Peyer's patch (tissue), 4 donors: ENCODE measurements around the gene HAUS1. TPM values are rescaled to one million over a fixed set of nuclear protein-coding genes. Genes with fewer than 3 reads are reported as not detected.

Source experiments
- DNase-seq, 3 donors: peaks; one replicate each; pipeline ENCODE4 v3.0.0-alpha.2; 2017 to 2019
- H3K27ac ChIP-seq, 4 donors: fragments of 200-600 bp; sonication (generic); one replicate each; pipeline ENCODE4 v1.5.1; 2016 to 2019
- H3K27me3 ChIP-seq, 2 donors: fragments of 200-600 bp; sonication (generic); one replicate each; pipeline ENCODE4 v1.5.1; 2019
- H3K36me3 ChIP-seq, 3 donors: fragments of 200-600 bp; sonication (generic); one replicate each; pipeline ENCODE4 v1.5.1; 2016 to 2019
- H3K4me1 ChIP-seq, 4 donors: fragments of 200-600 bp; sonication (generic); one replicate each; pipeline ENCODE4 v1.5.1; 2016 to 2019
- H3K4me3 ChIP-seq, 4 donors: fragments of 200-600 bp; sonication (generic); 1 replicate in 3 of 4; 2 replicates in 1 of 4; pipeline ENCODE4 v1.5.1; 2016 to 2019; ENCODE audit warnings: mild to moderate bottlenecking in 1 of 4
- H3K9me3 ChIP-seq, 4 donors: fragments of 200-600 bp; sonication (generic); one replicate each; pipeline ENCODE4 v1.5.1; 2016 to 2019; ENCODE audit warnings: mild to moderate bottlenecking in 1 of 4
- POLR2A ChIP-seq, 2 donors: fragments of 450-650 bp; IDR thresholded peaks; one replicate each; pipeline ENCODE4 v1.5.1; 2017; ENCODE audit warnings: antibody characterized with exemption in 2 of 2, mild to moderate bottlenecking in 2 of 2, moderate library complexity in 2 of 2
- total RNA-seq, 4 donors: library from RNA; depleted of rRNA; stranded (reverse); fragments of >200 nt; gene quantifications; one replicate each; pipeline ENCODE4 v1.1.0, GENCODE V29; 2016
- TF ChIP-seq, protein P1 (sequence below), 6 experiments: fragments of 450-650 bp in 4 of 6; fragments of 200-600 bp in 2 of 6; sonication (generic) in 1 of 6; IDR thresholded peaks; one replicate each; pipeline ENCODE4 v1.5.1; 2017 to 2019; ENCODE audit warnings: antibody characterized with exemption in 6 of 6, mild to moderate bottlenecking in 3 of 6, moderate library complexity in 1 of 6

The HAUS1 gene
- total RNA-seq, 4 donors from 2014 or later = 24.1 to 54.8 (median 37.3) TPM

DNA sequence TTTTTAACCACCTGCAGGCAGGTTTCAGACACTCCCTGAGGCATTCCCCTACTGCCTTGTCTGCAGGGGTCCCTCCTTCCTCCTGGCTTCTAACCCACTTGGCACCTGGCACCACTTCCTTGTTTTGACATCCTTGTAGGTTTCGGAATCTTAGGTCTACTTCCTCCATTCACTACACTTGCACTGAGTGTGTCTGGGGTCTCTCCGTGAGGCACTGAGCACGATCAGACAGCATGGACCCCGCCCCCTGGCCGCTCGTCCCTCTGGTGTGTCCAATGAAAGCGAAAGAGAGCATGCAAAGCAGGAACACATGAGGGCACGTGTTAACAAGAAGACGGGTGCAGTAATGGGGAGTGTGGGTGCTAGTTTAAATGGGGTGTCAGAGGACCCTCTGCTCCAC, 63.8 kb downstream of the HAUS1 start:
- peak in 2 of 3 donors; percentile 83 to 88 for DNase-seq
- no peaks in the 10 kb centered on the region for H3K27me3 ChIP-seq
- peak overlapping the region in 1 of 4 donors; percentile 10 for H3K4me3 ChIP-seq
- no peaks in the 10 kb centered on the region for H3K9me3 ChIP-seq
- peak overlapping the region in 1 of 4 donors; percentile 57 for H3K27ac ChIP-seq
- TF ChIP-seq, protein P1, sequence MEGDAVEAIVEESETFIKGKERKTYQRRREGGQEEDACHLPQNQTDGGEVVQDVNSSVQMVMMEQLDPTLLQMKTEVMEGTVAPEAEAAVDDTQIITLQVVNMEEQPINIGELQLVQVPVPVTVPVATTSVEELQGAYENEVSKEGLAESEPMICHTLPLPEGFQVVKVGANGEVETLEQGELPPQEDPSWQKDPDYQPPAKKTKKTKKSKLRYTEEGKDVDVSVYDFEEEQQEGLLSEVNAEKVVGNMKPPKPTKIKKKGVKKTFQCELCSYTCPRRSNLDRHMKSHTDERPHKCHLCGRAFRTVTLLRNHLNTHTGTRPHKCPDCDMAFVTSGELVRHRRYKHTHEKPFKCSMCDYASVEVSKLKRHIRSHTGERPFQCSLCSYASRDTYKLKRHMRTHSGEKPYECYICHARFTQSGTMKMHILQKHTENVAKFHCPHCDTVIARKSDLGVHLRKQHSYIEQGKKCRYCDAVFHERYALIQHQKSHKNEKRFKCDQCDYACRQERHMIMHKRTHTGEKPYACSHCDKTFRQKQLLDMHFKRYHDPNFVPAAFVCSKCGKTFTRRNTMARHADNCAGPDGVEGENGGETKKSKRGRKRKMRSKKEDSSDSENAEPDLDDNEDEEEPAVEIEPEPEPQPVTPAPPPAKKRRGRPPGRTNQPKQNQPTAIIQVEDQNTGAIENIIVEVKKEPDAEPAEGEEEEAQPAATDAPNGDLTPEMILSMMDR (IDR thresholded peaks at IDR 0.05) = no peak
- no peak for TF ChIP-seq POLR2A (IDR thresholded peaks at IDR 0.05)
- no peaks in the 10 kb centered on the region for H3K36me3 ChIP-seq
- peaks cover 0 to 4% (median 0%) of the 10 kb centered on the region in 4 donors for H3K4me1 ChIP-seq

DNA sequence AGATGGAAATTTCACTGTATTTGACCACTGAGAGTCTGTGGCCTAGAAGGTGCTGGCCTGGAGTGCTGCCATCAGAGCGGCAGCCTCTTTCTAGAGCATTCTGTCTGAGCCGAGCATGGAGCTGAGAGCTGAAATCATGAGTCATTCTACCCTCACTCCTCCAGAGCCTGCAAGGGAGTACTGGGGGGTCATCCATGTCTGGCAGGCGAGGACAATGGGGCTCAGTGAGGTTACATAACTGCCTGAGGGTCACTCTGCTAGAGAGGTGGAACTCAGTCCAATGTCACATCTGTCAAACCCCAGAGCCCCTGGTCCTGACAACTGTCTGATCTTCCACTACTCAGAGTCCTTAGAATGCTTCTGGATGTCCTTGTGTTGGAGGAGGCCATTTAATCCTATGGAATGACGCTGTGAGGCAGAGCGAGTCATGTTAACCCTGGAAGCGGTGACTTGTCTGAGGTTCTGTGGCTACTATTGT, 65.3 kb downstream of the HAUS1 start:
- no peak for DNase-seq
- Histone ChIP-seq H3K4me3 (no peak overlapping the region), H3K36me3 (no peaks in the 10 kb centered on the region), H3K9me3 (no peaks in the 10 kb centered on the region), H3K4me1 (peaks cover 0 to 7% (median 0%) of the 10 kb centered on the region in 4 donors), H3K27me3 (no peaks in the 10 kb centered on the region), H3K27ac (peak overlapping the region in 1 of 4 donors; percentile 57)
- TF ChIP-seq POLR2A (IDR thresholded peaks at IDR 0.05) = no peak
- TF ChIP-seq, protein P1 (IDR thresholded peaks at IDR 0.05) = no peak

GRCh38 chr18:46171331-46171730, 67.1 kb downstream of the HAUS1 start:
- Histone ChIP-seq H3K4me1 (peaks cover 0 to 18% (median 0%) of the 10 kb centered on the region in 4 donors), H3K27ac (no peak overlapping the region), H3K27me3 (no peaks in the 10 kb centered on the region), H3K4me3 (no peak overlapping the region), H3K9me3 (no peaks in the 10 kb centered on the region), H3K36me3 (no peaks in the 10 kb centered on the region)
- TF ChIP-seq, protein P1 (IDR thresholded peaks at IDR 0.05) = no peak
- TF ChIP-seq POLR2A (IDR thresholded peaks at IDR 0.05) = no peak
- DNase-seq = no peak

DNA sequence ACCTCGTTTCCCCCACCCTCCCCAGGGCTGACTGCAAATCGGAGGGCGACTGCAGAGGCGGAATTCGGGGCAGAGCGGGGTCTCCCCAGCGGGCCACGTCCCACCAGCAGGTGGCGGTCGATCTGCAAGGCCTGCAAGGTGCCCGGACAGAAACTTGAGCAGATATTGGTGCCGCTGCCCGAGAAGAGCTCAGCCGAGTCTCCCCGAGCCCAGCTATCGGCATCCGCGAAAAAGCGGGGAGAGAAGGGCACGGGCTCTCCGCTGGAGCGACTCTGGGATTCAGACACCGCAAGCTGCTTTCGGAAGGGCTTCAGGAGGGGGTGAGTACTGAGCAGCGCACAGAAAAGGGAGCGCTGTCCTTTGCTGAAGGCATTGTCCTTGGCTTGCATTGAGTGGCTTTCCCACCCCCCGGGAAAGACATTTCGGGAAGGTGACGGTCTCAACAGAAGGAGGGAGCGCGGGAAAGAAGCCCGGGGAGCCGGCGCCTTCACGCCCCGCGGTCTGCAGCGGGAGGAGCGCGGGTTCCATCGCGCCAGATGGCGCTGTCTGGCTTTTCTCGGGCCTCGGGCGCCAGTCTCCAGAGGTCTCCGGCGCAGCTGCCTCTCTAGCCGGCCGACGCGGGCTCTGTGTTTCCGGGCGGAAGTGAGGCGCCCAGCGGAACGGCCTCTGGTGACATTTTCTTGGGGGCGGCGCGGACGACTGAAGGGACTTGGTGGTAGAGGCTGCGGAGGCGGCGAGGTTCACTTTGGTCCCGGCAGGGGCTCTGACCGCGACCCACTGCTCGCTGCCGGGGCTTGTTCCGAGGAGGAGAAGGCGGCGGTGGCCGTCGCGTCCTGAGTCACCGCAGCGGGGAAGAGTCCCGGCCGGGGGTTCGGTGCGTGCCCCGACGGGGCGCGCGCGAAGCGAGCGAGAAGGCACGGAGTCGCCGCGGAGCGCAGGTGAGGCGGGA, 69.5 kb downstream of the HAUS1 start:
- Histone ChIP-seq H3K36me3 (no peaks in the 10 kb centered on the region), H3K4me3 (peak overlapping the region; percentile 79 to 99 (median 94)), H3K27ac (peak overlapping the region; percentile 85 to 94 (median 92)), H3K9me3 (no peaks in the 10 kb centered on the region), H3K4me1 (peaks cover 0 to 18% (median 0%) of the 10 kb centered on the region in 4 donors), H3K27me3 (no peaks in the 10 kb centered on the region)
- TF ChIP-seq, protein P1 (IDR thresholded peaks at IDR 0.05) = peak; percentile 68 to 82 (median 76)
- TF ChIP-seq POLR2A (IDR thresholded peaks at IDR 0.05) = peak; percentile 51 to 54
- peak; percentile 94 to 97 (median 95) for DNase-seq

DNA sequence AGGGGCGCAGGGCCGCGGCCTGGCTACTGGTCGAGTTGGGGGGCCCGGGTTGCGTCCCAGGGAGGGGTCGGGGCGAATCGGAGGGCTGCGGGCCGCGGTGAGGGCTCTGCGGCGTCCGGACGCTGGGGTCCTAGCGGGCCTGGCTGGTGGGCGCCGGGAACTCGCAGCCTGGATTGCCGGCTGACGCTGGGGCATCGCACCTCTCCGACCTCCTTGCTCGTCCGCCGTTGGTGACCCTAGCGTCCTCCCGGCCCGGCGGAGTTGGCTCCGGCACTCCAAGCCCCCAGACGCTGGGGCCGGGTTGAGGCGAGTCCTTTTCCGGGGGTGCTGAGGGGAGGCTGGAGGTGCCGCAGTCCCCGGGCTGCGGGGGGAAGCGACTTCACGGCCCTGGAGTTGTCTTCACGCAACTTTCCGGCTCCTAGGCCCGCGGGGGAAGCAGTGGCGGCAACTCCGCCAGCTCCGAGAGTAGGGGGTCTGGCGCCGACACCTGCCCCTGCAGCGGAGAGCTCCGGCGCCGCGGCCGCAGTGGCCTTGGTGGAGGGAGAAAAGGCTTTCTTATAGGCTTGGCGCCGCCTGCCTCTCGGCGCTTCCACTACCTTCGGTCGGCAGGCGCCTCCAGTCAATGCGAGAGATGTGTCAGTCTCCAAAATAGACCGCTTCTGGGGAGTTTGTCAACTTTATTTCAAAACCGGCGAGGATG, 70.3 kb downstream of the HAUS1 start:
- TF ChIP-seq POLR2A (IDR thresholded peaks at IDR 0.05) = no peak
- TF ChIP-seq, protein P1 (IDR thresholded peaks at IDR 0.05) = no peak
- Histone ChIP-seq H3K27me3 (no peaks in the 10 kb centered on the region), H3K9me3 (no peaks in the 10 kb centered on the region), H3K4me1 (peaks cover 0 to 18% (median 0%) of the 10 kb centered on the region in 4 donors), H3K27ac (peak overlapping the region; percentile 85 to 94 (median 92)), H3K36me3 (no peaks in the 10 kb centered on the region), H3K4me3 (peak overlapping the region; percentile 79 to 99 (median 94))
- DNase-seq = peak; percentile 24 to 62 (median 54)
